ENCODE measurements around the gene SLC38A9. TPM values are rescaled to one million over a fixed set of nuclear protein-coding genes. Genes with fewer than 3 reads are reported as not detected.
A peak's percentile ranks its signal among the peaks of the same experiment; 100 is the strongest.

Gene SLC38A9
- polyA plus RNA-seq, 1 donor (not counting 4 experiments of a cell fraction or from before 2014, with no cell fraction given): 43.3 TPM

- no peak for FAIRE-seq
- no peak for DNase-seq (ENCODE audit: low read depth, low spot score)
- H3K36me3 ChIP-seq (ENCODE audit: control insufficient read depth in 2 of 2, extremely low read depth in 1 of 2, insufficient read depth in 2 of 2, low read length in 2 of 2): no peaks in the 10 kb centered on the region
- H3K27ac ChIP-seq (ENCODE audit: control insufficient read depth, insufficient read depth, low read length): no peak overlapping the region
- peaks cover 23% of the 10 kb centered on the region for H3K4me1 ChIP-seq (ENCODE audit: control insufficient read depth, extremely low read depth, insufficient read depth, low read length)
- H3K9me3 ChIP-seq (ENCODE audit: control insufficient read depth, low read depth, low read length): no peaks in the 10 kb centered on the region
- TF ChIP-seq EZH2 (IDR thresholded peaks at IDR 0.05; ENCODE audit: low read length): no peak
- TF ChIP-seq CTCF (optimal IDR thresholded peaks at IDR 0.05 in 1 of 3, IDR thresholded peaks at IDR 0.05 in 1 of 3, conservative IDR thresholded peaks at IDR 0.05 in 1 of 3; ENCODE audit: extremely low read depth in 1 of 3, insufficient read depth in 2 of 3, low read length in 3 of 3): no peak
- H2AFZ ChIP-seq (ENCODE audit: control insufficient read depth, low read length): no peak overlapping the region
- H3K9ac ChIP-seq (ENCODE audit: control insufficient read depth, extremely low read depth, insufficient read depth, low read length): no peak overlapping the region
- dilution Hi-C loops (cut with MboI; ENCODE audit: extremely low pct_ligation_motif_present, low sequenced_read_pairs): no loop called here
- no peaks in the 10 kb centered on the region for H3K27me3 ChIP-seq (ENCODE audit: control insufficient read depth, extremely low read depth, insufficient read depth, low read length)
- no peak overlapping the region for H3K4me3 ChIP-seq (ENCODE audit: control insufficient read depth in 2 of 3, extremely low read depth in 1 of 3, insufficient read depth in 2 of 3, low read depth in 1 of 3, low read length in 3 of 3)
- no peaks in the 10 kb centered on the region for H3K9me1 ChIP-seq (ENCODE audit: control insufficient read depth, extremely low read depth, insufficient read depth, low read length)
- no peaks in the 10 kb centered on the region for H3K79me2 ChIP-seq (ENCODE audit: control insufficient read depth, insufficient read depth, low read length)
- H4K20me1 ChIP-seq (ENCODE audit: control insufficient read depth, extremely low read depth, insufficient read depth, low read length): no peaks in the 10 kb centered on the region
- H3K4me2 ChIP-seq (ENCODE audit: control insufficient read depth, extremely low read depth, insufficient read depth, low read depth, low read length): no peak overlapping the region
Observed at GRCh38 chr5:55594671-55595070, 117.5 kb downstream of the SLC38A9 start.

- no peak overlapping the region for H3K4me3 ChIP-seq (ENCODE audit: control insufficient read depth in 2 of 3, extremely low read depth in 1 of 3, insufficient read depth in 2 of 3, low read depth in 1 of 3, low read length in 3 of 3)
- TF ChIP-seq CTCF (optimal IDR thresholded peaks at IDR 0.05 in 1 of 3, IDR thresholded peaks at IDR 0.05 in 1 of 3, conservative IDR thresholded peaks at IDR 0.05 in 1 of 3; ENCODE audit: extremely low read depth in 1 of 3, insufficient read depth in 2 of 3, low read length in 3 of 3) (no peak), EZH2 (IDR thresholded peaks at IDR 0.05; ENCODE audit: low read length) (no peak)
- FAIRE-seq: peak; percentile 59
- H3K9me1 ChIP-seq (ENCODE audit: control insufficient read depth, extremely low read depth, insufficient read depth, low read length): no peaks in the 10 kb centered on the region
- no peaks in the 10 kb centered on the region for H3K36me3 ChIP-seq (ENCODE audit: control insufficient read depth in 2 of 2, extremely low read depth in 1 of 2, insufficient read depth in 2 of 2, low read length in 2 of 2)
- peaks cover 22% of the 10 kb centered on the region for H3K4me1 ChIP-seq (ENCODE audit: control insufficient read depth, extremely low read depth, insufficient read depth, low read length)
- peak overlapping the region; percentile 43 for H3K4me2 ChIP-seq (ENCODE audit: control insufficient read depth, extremely low read depth, insufficient read depth, low read depth, low read length)
- dilution Hi-C loops (cut with MboI; ENCODE audit: extremely low pct_ligation_motif_present, low sequenced_read_pairs): no loop called here
- H3K27me3 ChIP-seq (ENCODE audit: control insufficient read depth, extremely low read depth, insufficient read depth, low read length): no peaks in the 10 kb centered on the region
- DNase-seq (ENCODE audit: low read depth, low spot score): peak; percentile 49
- no peaks in the 10 kb centered on the region for H4K20me1 ChIP-seq (ENCODE audit: control insufficient read depth, extremely low read depth, insufficient read depth, low read length)
- H3K27ac ChIP-seq (ENCODE audit: control insufficient read depth, insufficient read depth, low read length): no peak overlapping the region
- H3K79me2 ChIP-seq (ENCODE audit: control insufficient read depth, insufficient read depth, low read length): no peaks in the 10 kb centered on the region
- H2AFZ ChIP-seq (ENCODE audit: control insufficient read depth, low read length): no peak overlapping the region
- H3K9ac ChIP-seq (ENCODE audit: control insufficient read depth, extremely low read depth, insufficient read depth, low read length): no peak overlapping the region
- H3K9me3 ChIP-seq (ENCODE audit: control insufficient read depth, low read depth, low read length): no peaks in the 10 kb centered on the region
Observed at GRCh38 chr5:55593115-55593472, 119.0 kb downstream of the SLC38A9 start.

All from keratinocyte (primary cell).